Measurements from ENCODE around the gene STX11. TPM values are rescaled to one million over a fixed set of nuclear protein-coding genes. Genes with fewer than 3 reads are reported as not detected.

STX11 gene
- total RNA-seq, 4 donors from 2014 or later = 1.8 to 3.0 (median 2.3) TPM; not detected in 1

DNA sequence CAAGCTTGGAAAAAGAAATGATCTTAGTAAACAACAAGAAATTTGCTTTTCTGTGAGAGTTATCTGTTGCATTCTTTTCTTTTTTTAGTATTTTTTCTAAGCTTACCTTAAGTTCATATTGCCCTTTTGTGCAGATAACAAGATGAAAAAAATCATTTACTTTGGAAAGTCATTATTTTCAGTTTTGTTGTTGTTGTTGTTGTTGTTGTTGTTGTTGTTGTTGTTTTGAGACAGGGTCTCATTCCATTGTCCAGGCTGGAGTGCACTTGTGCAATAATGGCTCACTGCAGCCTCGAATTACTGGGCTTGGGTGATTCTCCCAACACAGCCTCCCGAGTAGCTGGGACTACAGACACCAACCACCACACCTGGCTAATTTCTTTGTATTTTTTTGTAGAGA is 8.8 kb upstream of the STX11 start:
- TF ChIP-seq EP300 (IDR thresholded peaks at IDR 0.05; ENCODE audit: low read depth) (no peak), POLR2A (IDR thresholded peaks at IDR 0.05) (no peak), POLR2AphosphoS5 (IDR thresholded peaks at IDR 0.05) (no peak)
- TF ChIP-seq, protein P1, sequence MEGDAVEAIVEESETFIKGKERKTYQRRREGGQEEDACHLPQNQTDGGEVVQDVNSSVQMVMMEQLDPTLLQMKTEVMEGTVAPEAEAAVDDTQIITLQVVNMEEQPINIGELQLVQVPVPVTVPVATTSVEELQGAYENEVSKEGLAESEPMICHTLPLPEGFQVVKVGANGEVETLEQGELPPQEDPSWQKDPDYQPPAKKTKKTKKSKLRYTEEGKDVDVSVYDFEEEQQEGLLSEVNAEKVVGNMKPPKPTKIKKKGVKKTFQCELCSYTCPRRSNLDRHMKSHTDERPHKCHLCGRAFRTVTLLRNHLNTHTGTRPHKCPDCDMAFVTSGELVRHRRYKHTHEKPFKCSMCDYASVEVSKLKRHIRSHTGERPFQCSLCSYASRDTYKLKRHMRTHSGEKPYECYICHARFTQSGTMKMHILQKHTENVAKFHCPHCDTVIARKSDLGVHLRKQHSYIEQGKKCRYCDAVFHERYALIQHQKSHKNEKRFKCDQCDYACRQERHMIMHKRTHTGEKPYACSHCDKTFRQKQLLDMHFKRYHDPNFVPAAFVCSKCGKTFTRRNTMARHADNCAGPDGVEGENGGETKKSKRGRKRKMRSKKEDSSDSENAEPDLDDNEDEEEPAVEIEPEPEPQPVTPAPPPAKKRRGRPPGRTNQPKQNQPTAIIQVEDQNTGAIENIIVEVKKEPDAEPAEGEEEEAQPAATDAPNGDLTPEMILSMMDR (IDR thresholded peaks at IDR 0.05) = no peak
- Histone ChIP-seq H3K27me3 (no peaks in the 10 kb centered on the region), H3K4me3 (no peak overlapping the region), H3K4me1 (no peaks in the 10 kb centered on the region), H3K9me3 (no peaks in the 10 kb centered on the region), H3K36me3 (no peaks in the 10 kb centered on the region), H3K27ac (no peak overlapping the region)
- in situ Hi-C loops (cut with MboI; ENCODE audit: low pct_ligation_motif_present in 1 of 4, low pct_unique_long_range_greater_than_20kb in 1 of 4, low sequenced_read_pairs in 3 of 4) = no loop called here
- 79 to 89% methylated on average over 2 of the region's 2 CpGs for WGBS, 2 donors (ENCODE audit: low coverage in 1 of 2)
- intact Hi-C loops (cut with DNase I; ENCODE audit: low total_unique reads) = no loop called here
- DNase-seq = no peak

DNA sequence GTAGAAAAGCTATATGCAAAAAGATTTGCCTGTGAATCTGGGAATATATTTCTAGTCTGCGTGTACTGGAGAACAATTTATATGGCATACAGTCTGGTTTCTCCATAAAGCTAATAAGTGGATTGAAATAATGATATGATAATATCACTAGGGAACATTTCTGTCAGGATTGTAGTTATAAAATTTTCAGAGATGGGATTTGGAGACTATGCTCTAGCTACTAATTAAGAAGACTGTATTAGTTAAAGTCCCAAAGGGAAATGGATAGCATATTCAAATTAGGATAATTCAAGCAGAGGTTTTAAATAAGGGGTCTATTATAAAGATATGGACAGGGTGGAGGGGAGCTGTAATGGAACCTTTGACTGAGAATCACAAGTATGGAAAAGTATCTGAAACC is 7.2 kb upstream of the STX11 start:
- WGBS, 2 donors (ENCODE audit: low coverage in 1 of 2) = 95 to 100% methylated on average over 1 of the region's 1 CpG
- H3K4me1 ChIP-seq = no peaks in the 10 kb centered on the region
- no peak for DNase-seq
- TF ChIP-seq EP300 (IDR thresholded peaks at IDR 0.05; ENCODE audit: low read depth) (no peak), POLR2AphosphoS5 (IDR thresholded peaks at IDR 0.05) (no peak), POLR2A (IDR thresholded peaks at IDR 0.05) (no peak)
- TF ChIP-seq, protein P1 (IDR thresholded peaks at IDR 0.05) = no peak
- intact Hi-C loops (cut with DNase I; ENCODE audit: low total_unique reads) (no loop called here), in situ Hi-C loops (cut with MboI; ENCODE audit: low pct_ligation_motif_present in 1 of 4, low pct_unique_long_range_greater_than_20kb in 1 of 4, low sequenced_read_pairs in 3 of 4) (no loop called here)
- peaks cover 1% of the 10 kb centered on the region for H3K27me3 ChIP-seq
- no peaks in the 10 kb centered on the region for H3K36me3 ChIP-seq
- H3K27ac ChIP-seq = no peak overlapping the region
- no peaks in the 10 kb centered on the region for H3K9me3 ChIP-seq
- no peak overlapping the region for H3K4me3 ChIP-seq

DNA sequence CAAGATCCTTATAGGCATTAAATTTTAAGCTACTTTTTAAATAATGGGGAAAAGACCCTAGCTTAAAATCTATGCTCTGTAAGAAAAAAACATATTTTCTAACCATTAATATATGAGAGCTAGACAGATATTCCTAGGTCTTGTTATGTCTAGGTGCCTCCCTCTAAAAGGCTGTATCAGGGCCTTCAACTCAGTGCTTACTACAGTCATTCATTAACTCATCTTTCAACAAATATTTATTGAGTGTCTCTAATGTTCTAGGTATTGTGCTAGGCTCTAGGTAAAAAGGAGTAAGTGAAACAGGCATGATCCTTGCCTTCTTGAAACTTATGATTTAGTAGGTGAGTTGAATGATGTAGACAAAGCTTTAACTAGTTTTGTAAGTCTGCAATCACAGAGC is 6.4 kb upstream of the STX11 start:
- no peak overlapping the region for H3K27ac ChIP-seq
- no peaks in the 10 kb centered on the region for H3K4me1 ChIP-seq
- no peaks in the 10 kb centered on the region for H3K9me3 ChIP-seq
- H3K4me3 ChIP-seq = no peak overlapping the region
- in situ Hi-C loops (cut with MboI; ENCODE audit: low pct_ligation_motif_present in 1 of 4, low pct_unique_long_range_greater_than_20kb in 1 of 4, low sequenced_read_pairs in 3 of 4) = no loop called here
- no peak for DNase-seq
- peaks cover 7% of the 10 kb centered on the region for H3K27me3 ChIP-seq
- TF ChIP-seq POLR2A (IDR thresholded peaks at IDR 0.05) (no peak), EP300 (IDR thresholded peaks at IDR 0.05; ENCODE audit: low read depth) (no peak), POLR2AphosphoS5 (IDR thresholded peaks at IDR 0.05) (no peak)
- TF ChIP-seq, protein P1 (IDR thresholded peaks at IDR 0.05) = no peak
- intact Hi-C loops (cut with DNase I; ENCODE audit: low total_unique reads) = no loop called here
- no peaks in the 10 kb centered on the region for H3K36me3 ChIP-seq

DNA sequence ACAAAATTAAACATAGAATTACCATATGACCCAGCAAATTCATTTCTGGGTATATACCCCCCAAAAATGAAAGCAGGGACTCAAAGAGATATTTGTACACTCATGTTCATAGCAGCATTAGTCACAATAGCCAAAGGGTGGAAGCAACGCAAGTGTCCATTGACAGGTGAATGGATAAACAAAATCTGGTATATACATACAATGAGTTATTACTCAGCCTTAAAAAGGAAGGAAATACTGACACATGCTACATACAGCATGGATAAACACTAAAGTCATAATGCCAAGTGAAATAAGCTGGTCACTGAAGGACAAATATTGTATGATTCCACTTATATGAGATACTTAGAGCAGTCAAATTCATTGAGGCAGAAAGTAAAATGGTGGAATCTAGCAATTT is 5.3 kb upstream of the STX11 start:
- Histone ChIP-seq H3K27me3 (peaks cover 15% of the 10 kb centered on the region), H3K9me3 (no peaks in the 10 kb centered on the region), H3K4me1 (peaks cover 0 to 6% (median 5%) of the 10 kb centered on the region in 4 donors), H3K4me3 (no peak overlapping the region), H3K27ac (no peak overlapping the region), H3K36me3 (no peaks in the 10 kb centered on the region)
- in situ Hi-C loops (cut with MboI; ENCODE audit: low pct_ligation_motif_present in 1 of 4, low pct_unique_long_range_greater_than_20kb in 1 of 4, low sequenced_read_pairs in 3 of 4) (no loop called here), intact Hi-C loops (cut with DNase I; ENCODE audit: low total_unique reads) (no loop called here)
- no peak for DNase-seq
- WGBS, 2 donors (ENCODE audit: low coverage in 1 of 2) = 70 to 88% methylated on average over 1 of the region's 1 CpG
- TF ChIP-seq, protein P1 (IDR thresholded peaks at IDR 0.05) = no peak
